Central memory CD4-positive, alpha-beta T cell (primary cell): ENCODE measurements around the gene ALAS2.
"Not testable (repeated sequence)": the region's sequence is repeated elsewhere in the genome, so short reads cannot be mapped to it uniquely, and the experiment has no call there.

Source experiments
- DNase-seq: peaks from one replicate; pipeline ENCODE4 v3.0.0; 2022

Gene ALAS2

GRCh38 chrX:55005256-55005655, 25.5 kb downstream of the ALAS2 start:
- DNase-seq, result no peak

DNA sequence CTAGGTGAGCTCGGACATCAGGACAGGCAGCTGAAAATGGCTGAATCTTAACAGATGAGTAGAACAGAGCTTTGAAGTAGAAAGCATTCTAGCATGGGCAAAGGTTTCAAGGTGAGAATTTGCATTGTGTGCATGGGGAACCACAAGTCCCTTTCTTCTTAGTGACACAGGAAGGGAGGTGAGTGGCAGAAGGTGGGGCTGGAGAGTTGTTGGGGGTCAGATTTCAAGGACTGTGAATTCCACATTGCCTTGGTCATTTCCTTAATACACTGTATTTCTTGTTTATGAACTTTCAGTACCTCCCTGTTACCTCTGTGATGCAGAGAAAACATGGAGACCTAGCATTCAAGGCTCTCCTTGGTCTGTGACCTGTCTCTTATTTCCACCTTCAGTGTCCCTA, 26.5 kb downstream of the ALAS2 start:
- no peak for DNase-seq

GRCh38 chrX:54999717-55000598, 30.8 kb downstream of the ALAS2 start, which contains the start of gene APEX2:
TSS of gene APEX2 (plus strand) at chrX:55000363. CDS start at chrX:55000423, 60 bp downstream.
- DNase-seq, result peak; percentile 85

DNA sequence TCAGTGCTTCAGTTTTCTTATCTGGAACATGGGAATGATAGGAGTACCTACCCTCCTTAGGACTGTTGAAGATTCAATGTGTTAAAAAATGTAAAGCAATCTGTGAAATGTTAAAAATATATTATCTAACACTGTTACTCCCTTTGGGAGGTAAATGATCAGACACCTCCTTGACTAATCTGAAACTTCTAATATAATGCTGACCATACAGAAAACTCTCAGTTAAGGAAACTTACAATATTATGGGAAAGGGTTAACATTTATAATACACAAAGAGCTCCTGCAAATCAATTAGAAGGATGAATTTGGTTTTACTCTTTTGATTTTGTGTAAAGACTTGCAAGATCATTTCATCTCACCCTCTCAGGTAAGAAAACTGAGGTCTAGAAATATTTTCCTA, 35.2 kb downstream of the ALAS2 start:
- DNase-seq, result no peak

DNA sequence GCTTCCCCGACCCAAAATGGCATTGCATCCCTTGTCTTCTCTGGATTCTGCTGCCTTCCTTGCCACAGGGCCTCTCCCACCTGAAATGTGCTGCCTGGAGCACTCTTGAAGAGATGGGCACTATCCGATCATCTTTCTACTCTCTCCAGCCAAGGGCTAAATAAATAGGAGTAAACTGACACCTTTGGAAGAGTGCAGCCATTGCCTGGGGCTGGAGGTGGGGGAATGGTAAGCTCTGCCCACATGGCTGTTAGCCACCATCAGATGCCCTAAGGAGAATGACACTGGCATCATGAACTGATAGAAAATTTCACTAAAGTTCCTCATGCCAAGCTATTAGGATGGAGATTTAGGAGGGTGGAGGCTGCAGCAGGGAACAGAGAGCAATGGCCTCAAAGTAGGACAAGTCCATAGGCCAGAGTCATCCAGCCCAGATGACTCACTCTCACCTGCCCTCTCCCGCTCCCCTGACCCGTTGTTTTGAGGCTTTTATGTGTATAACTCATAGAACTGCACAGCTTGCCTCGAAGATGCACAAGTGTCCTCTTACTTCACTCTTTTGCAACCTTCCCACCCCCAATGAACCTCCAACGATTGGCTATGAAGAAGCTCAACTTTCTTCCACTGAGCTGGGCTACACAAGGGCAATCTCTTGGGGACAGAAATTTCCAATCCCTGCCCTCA, 36.0 kb downstream of the ALAS2 start:
- no peak for DNase-seq

GRCh38 chrX:54994099-54994498, 36.7 kb downstream of the ALAS2 start, which contains the start of gene PFKFB1:
TSS of gene PFKFB1 (minus strand) at chrX:54994188. CDS start at chrX:54994007, 181 bp downstream.
- no peak for DNase-seq

GRCh38 chrX:54992911-54993622, 37.7 kb downstream of the ALAS2 start:
- no peak for DNase-seq

DNA sequence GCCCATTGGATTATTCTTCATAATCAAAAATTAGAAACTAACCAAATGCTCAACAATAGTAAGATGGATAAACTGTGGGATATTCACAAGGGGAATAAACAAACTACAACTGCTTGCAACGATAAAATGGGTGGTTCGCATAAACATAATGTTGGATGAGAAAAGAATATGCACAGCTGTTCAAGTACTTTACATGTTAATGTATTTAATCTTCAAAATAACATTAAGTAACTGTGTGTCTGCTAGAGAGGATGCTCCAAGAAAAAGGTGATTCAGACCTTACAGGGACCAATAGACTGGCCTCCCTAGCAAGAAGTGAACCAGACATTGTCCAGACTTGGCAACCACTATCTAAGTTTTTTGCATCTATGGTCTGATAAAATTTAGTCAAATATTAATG, 39.1 kb downstream of the ALAS2 start:
- no peak for DNase-seq

- DNase-seq, result not testable (repeated sequence)
These were observed 47.5 kb downstream of the ALAS2 start for GRCh38 chrX:54983306-54983705.

DNA sequence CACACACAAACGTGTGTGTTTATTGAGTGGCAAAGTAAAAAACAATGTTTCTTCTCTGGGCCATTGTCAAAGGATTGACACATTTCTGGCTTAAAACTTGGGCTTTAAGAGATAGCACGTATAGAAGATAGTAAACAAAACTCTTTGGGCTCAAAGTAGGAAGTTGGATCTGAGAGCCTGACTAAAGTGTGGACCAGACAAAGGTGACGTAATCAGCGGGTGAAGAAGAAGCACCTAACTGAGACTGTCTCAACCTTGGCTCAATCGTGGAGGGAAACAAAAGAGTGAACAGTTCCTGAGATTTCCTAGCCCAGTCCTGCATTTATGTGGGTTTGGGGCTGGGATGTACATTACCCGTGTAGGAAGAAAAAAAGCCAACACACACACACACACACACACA, 50.4 kb downstream of the ALAS2 start:
- DNase-seq, result no peak

- DNase-seq, result no peak
These were observed 51.3 kb downstream of the ALAS2 start for GRCh38 chrX:54979432-54979831.

GRCh38 chrX:54978448-54978847, 52.3 kb downstream of the ALAS2 start:
- no peak for DNase-seq

DNA sequence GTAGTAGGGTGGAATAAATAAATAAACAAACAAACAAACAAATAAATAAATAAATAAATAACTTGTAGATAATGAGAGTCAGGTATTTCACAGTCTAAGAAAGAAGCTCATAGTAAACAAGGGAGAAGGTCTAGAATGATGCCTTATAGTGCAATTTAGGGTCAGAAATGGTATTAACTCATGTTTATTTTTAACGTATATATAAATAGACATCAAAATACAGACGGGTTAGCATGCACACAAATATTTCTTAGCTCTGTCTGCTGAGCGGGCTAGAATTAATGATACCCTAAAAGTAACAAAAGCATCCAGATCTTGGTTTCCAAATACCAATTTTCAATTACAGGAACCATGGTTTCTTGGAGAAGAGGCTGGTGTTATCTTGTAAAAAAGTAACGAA, 53.4 kb downstream of the ALAS2 start:
- DNase-seq, result no peak

- peak; percentile 3 for DNase-seq
These were observed 65.8 kb downstream of the ALAS2 start for GRCh38 chrX:54964766-54965497.

DNA sequence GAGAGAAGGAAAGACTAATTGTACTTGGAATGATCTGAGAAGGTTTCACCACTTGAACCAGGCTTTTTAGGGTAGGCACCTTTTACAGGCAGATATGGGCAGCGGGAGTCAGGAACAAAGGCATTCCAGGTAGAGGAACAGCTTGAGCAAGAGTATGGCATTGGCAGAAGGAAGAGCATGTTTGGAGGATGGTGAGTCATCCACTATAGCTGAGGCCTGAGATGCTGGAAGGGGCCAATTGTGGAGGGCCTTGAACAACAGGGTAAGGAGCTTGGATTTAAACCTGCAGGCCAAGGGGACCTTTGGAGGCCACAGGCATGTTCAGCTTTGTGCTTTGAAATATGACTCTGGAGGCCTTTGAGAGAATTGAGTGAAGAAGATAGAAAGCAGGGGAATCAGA, 69.0 kb downstream of the ALAS2 start:
- DNase-seq, result no peak
